ENCODE data around the gene NGB.

Gene NGB

DNA sequence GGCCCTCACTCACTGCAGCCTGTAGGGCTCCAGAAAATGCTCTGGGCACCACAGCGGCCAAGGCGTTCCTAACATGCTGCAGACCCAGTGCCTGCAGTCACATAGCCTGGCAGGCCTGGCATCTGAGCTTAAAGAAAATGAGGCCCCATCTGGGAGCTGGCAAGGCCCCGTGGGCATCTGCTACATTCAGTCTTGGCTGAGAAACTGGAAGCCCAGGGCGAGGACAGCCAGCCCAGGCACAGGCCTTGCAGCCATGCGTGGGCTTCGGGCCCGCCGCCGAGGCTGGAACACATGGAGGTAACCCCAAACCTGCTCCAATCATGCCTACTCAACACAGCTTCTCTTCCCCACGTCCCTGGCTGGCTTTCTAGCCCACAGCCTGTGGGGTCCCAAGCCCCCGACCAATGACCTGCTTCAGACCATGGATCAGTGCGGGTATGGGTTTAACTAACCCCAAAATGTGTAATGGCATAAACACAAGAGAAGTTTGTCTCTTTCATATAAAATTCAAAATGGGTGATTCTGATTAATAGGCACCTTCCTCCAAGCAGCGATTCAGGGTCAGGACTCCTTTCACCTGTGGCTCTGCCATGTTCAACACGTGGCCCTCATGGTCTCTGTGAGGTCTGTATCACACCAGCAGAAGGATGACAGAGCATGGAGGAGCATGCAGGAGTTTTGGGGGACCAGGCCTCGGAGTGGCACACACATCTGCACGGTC, 6.4 kb downstream of the NGB start:
- no peak for DNase-seq (ENCODE audit: low spot score)

DNA sequence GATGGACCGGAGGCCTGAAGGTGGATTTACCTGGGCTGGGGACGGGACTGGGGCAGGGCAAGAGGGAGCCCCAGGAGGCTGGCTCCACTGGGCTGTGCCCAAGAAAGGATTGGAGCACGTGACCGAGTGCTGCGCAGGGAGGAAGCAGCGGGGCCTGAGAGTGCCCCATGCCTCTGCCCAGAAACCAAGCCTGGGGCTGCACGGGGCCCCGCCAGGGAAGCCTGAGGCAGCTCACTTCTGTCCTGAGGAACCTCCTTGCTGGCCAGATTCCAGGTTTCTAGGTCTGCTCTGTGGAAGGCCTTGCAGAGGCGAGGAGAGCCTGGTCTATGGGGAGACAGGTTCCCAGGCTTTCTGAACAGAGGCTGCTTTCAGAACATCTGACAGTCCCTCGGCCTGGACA, 10.4 kb downstream of the NGB start:
- DNase-seq (ENCODE audit: low spot score): no peak

- no peak for DNase-seq (ENCODE audit: low spot score)
Observed at GRCh38 chr14:77260199-77260598, 10.8 kb downstream of the NGB start.

- no peak for DNase-seq (ENCODE audit: low spot score)
Observed at GRCh38 chr14:77259025-77259715, 11.8 kb downstream of the NGB start.

GRCh38 chr14:77258566-77258965, 12.4 kb downstream of the NGB start:
- no peak for DNase-seq (ENCODE audit: low spot score)

DNA sequence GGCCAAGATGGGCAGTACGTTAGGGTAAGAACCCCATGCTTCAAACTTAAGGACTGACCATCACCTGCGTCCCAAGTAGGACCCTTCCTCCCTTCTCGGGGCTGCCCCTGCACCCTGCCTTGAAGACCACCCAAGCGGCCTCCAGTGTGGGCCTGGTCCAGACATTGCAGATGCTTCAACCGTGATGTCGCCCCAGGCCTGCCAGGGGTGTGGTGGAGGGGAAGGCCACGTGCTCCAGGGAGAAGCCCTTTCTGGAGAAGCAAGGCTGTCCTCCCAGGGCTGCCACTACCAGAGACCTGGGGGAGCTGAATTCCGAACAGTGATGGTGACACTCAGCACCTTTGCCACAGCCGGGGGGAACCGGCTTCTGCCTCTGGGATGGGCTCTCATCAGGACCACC, 13.3 kb downstream of the NGB start:
- no peak for DNase-seq (ENCODE audit: low spot score)

DNA sequence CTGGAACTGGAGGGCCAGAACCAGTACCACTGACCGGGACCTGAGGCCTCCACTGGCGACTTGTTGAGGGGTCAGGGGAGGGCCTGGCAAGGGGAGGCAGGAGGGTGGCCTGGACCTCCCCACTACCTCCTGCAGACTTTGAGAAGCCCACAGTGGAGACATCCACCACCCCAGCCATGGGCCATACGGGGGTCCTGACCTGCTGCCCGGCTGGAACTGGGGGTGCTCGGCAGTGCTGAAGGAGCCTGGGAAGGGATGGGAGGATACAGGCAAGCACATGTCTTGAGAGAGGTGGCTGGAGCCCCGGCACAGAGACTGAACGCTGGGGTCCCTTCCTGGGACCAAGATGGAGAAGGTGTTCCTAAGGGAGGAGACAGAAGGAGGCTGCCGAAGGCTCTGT, 14.3 kb downstream of the NGB start:
- DNase-seq (ENCODE audit: low spot score): no peak

DNA sequence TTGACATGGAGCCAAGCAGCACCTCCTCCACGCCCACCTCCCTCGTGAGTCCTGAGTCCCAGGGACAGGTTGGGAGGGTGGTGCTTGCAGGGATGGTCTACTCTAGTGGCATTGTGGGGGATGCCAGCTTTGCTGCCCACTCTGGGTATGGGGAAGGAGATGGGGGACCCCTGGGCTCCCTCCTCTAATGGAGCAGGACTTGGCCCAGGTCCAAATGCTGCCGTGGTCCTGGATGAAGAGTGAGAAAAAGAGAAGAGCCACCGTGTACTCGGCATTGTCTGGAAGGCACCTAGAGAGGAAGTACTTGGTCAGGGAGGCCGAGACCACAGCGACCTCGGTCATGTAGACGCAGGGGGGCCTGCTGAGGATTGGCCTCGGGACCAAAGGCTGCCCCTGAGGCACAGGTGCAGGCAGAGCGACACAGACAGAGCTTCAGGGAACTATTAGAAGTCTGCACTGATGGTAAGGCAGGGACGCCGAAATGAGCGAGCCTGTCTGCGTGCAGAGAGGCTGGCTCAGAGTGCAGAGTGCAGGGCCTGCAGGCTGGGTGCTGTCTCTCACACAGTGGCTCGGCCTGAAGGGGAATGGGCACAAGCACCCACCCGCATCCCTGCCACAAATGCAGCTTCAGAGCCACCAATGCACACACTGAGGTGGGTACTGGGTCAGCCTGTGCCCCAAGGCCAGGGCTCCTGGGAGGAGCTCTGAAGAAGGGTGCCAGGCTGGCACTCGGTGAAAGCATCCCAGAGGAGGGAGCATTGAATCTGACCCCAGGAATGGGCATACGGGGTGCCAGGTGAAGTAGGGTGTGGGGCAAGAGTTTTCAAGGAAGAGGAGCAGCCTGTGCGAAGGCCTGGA, 17.4 kb downstream of the NGB start:
- DNase-seq (ENCODE audit: low spot score): no peak

GRCh38 chr14:77251870-77252269, 19.1 kb downstream of the NGB start:
- DNase-seq (ENCODE audit: low spot score): no peak

DNA sequence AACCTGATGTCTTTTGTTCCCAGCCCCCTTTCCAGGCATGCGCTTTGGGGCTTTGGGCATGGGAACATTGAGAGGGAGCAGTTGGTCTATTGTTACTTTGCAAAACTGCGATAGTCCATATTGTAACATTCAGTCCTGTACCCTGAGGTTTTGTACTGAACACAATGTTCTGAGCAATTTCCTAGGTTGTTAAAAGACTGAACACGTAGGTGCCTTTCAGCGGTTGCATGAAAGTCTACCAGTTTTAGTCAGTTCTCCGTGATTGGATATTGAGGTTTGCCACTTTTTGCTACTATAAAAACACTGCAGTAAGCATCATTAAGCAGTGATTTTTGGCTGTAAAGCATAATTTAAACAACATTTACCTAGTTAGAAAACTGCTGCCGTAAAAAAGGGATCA, 20.1 kb downstream of the NGB start:
- DNase-seq (ENCODE audit: low spot score): no peak

- DNase-seq (ENCODE audit: low spot score): no peak
Observed at GRCh38 chr14:77249286-77249685, 21.7 kb downstream of the NGB start.

GRCh38 chr14:77248666-77249065, 22.3 kb downstream of the NGB start:
- no peak for DNase-seq (ENCODE audit: low spot score)

DNA sequence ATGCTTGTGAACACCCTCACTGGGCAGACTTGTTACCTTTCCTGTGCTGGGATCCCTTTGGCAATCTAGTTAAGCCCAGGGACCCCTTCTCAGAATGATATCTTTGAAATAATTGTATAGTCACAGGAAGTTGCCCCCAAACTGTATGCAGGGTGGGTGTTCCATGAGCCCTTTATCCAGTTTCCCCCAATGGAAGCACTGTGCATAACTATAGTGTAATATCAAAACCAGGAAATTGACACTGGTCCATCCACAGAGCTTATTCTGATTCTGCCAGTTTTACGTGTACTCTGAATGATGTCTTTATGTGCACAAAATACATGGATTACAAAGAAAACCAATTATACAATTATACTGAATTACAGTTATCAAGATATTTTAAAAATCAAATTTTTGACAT, 24.2 kb downstream of the NGB start:
- DNase-seq (ENCODE audit: low spot score): no peak

DNA sequence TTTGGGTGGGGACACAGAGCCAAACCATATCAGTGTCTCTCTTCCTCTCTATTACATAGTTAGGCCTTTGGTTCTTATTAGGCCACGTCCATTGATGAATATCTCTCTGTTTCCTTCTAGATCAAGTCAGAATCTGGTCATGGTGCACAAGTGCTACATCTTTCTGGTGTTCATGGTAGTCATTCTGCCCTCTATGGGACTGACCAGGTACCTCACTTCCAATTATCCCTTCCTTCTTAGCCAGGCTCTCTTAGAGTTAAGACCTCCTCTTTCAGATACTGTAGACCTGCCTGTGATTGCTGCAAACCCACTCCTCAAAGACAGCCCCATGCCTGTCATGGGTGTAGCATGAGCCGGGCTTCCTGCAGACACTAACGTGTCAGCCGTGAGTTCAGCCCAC, 25.2 kb downstream of the NGB start:
- DNase-seq (ENCODE audit: low spot score): no peak

DNA sequence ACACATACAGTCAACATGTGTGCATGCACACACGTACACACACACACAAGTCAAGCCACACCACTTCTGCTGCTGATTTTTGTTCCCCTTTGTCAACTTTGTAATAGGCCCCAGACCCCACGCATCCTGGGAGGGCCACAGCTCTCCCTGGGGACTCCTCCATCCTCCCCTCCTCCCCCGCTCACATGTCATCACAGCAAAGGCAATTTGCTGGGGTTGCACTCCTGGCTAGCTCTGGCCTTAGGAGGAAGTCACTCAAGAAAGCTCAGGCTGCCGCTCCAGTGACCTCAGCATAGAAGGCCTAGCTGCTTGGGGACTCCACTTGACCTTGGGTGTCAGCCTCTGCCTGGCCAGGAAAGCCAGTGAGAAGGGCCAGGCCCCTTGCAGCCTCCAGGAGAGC, 27.2 kb downstream of the NGB start:
- DNase-seq (ENCODE audit: low spot score): no peak

DNA sequence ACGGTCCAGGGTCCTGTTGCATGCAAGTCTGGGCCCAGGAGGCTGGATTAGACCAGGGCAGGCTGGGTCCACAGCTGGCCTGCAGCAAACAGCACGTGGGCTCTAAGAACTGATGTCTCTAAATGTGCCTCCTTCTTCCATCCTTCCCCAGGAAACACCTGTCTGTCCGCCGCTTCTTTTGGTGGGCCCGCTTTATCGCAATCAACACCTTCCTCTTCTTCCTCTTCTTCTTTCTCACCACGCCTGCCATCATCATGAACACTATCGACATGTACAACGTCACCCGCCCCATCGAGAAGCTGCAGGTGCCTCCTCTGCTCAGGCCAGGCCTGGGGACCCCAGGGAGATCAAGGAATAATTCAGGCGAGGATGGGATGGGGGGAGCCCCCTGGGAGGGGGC, 28.3 kb downstream of the NGB start:
- DNase-seq (ENCODE audit: low spot score): no peak

DNA sequence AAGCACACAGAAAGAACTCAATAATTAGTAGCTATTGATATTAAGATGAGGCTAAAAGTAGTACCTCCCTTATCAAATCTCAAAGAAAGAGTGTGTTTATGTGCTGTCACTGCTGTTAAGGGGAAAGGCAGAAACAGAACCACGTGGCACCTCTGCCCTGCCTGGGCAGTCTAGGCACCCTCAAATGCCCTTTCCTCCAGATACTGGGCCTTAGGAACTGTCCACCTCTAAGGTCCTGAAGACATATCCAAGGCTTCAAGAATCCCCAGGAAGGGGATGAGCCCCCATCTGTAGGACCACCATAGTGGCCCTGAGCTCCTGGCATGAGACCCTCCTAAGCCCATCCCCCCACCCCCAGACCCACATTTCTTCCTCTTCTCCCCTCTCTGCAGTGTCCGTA, 29.1 kb downstream of the NGB start:
- no peak for DNase-seq (ENCODE audit: low spot score)

DNA sequence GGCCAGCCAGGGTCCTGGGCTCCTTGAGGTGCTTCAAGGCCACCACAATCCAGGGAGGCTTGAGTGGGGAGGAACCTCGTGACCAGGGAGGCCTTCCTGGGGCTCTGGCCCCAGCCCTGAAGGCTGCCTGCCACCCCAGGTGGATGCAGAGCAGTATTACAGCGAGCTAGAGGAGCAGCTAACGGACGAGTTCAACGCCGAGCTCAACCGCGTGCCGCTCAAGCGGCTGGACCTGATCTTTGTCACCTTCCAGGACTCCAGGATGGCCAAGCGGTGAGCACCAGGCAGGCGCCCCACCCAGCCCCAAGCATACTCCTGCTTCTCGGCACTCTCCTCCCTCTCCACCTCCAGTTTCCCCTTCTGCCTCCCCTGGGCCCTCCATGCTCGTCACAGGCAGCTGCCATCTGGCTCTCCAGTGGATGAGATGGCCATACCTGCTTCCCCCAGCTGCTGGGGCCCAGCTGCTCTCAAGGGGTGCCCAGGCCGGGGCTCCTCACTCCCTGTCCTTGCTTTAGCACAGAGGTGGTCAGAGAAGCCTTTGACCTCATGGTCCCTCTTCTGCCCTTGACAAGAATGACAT, 30.6 kb downstream of the NGB start:
- no peak for DNase-seq (ENCODE audit: low spot score)

DNA sequence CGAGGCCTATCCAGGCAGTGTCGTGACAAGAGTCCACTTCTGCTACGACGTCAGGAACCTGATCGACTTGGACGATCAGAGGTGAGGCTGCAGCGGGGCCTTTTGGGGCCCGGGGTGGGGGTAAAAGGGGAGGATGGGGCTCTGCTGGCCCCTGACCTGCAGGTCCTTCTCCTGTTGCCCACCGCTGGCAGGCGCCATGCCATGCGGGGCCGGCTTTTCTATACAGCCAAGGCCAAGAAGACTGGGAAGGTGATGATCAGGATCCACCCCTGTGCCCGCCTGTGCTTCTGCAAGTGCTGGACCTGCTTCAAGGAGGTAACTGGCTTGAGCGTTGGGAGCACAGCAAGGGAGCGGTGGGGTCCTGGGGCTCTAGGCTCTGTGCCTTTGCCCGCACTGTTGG, 31.6 kb downstream of the NGB start:
- no peak for DNase-seq (ENCODE audit: low spot score)

DNA sequence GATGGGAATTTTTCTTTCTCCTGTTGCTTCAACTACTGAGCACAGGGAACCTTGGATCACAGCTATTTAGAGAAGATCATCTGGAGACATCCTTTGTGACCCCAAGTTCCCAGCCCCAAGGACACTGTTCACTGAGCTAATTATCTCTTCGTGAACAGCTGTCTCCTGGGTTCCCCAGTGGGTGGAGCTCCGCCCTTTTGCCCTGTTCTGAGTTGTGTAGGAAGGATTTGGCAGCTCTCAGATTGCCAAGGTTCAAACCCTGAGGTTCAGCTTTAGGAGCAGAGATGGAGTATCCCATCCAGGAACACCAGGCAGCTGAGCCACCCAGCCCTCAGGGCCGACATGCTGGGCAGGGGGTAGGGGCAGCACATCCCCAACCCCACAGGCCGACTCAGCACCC, 32.0 kb downstream of the NGB start:
- DNase-seq (ENCODE audit: low spot score): no peak

DNA sequence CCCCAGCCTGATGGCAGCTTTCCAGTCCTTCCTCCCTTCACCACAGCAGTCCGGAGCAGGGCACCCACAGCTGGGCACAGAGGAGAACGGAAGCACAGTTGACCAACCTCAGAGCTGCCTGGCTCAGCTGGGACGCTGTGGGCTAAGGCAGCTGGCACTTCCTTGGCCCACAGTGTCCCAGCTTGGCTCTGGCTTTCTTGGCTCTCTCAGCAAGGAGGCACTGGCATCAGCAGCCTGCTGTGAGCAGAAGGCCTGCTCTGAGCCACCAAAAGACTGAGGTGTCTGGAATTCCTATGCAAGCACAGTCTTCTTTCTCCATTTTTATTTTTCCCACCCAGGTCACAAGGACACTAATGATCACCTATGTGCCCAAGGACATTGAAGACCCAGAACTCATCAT, 32.6 kb downstream of the NGB start:
- DNase-seq (ENCODE audit: low spot score): no peak

- DNase-seq (ENCODE audit: low spot score): no peak
Observed at GRCh38 chr14:77236814-77237213, 34.2 kb downstream of the NGB start.

GRCh38 chr14:77231721-77232120, 39.3 kb downstream of the NGB start:
- no peak for DNase-seq (ENCODE audit: low spot score)
